ENCODE measurements around the gene CCDC17.
A peak's percentile ranks its signal among the peaks of the same experiment; 100 is the strongest.
"Not testable (repeated sequence)": the region's sequence is repeated elsewhere in the genome, so short reads cannot be mapped to it uniquely, and the experiment has no call there.

The CCDC17 gene

DNA sequence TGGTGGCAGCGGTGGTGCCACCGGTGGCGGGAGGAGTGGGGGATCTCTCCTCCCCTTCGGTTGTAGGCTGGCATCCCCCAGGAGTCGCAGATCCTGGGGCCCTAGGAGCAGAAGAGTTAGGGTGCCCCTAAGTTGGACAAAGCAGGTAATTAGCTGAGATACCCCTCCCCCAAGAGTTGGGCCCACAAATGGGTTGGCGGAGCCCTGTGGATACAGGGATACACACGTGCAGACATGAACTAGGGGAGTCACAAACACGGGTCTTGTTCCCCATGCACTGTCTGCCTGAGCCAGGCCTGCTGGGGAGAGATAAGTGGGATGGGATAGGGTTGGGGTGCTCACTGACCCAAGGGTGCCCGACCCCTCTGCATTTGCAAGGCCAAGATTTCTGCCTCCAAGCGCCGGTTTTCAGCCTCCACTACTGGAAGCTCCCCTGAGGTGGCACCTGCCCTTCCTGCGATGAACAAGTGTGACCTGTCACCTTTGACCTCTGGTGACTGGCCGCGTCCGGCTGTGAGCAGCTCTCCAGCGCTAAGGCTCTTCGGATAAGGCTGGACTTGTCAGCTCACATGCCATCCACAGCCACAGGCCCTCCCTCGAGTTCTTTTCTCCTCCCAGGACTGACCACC is 1.8 kb downstream of the CCDC17 start:
- no peak for DNase-seq (ENCODE audit: low spot score)

DNA sequence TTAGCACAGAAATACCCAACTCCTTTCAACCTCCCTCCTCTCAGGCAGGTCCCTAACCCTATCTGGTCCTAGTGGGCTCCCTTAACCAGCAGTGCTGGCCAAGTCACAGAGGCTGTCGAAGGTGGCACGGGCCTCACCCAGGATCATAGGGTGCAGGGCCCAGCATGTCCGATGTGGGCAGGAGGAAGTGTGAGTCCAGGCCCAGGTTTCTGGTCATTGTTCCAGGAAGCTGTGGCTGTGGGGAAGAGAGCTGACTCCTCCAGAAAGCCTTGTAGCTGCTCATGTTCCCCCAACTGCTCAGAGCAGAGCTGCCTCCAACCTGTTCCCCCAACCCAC is 2.4 kb downstream of the CCDC17 start:
- no peak for DNase-seq (ENCODE audit: low spot score)

GRCh38 chr1:45620588-45621500 is 3.0 kb downstream of the CCDC17 start:
- DNase-seq (ENCODE audit: low spot score) = no peak

DNA sequence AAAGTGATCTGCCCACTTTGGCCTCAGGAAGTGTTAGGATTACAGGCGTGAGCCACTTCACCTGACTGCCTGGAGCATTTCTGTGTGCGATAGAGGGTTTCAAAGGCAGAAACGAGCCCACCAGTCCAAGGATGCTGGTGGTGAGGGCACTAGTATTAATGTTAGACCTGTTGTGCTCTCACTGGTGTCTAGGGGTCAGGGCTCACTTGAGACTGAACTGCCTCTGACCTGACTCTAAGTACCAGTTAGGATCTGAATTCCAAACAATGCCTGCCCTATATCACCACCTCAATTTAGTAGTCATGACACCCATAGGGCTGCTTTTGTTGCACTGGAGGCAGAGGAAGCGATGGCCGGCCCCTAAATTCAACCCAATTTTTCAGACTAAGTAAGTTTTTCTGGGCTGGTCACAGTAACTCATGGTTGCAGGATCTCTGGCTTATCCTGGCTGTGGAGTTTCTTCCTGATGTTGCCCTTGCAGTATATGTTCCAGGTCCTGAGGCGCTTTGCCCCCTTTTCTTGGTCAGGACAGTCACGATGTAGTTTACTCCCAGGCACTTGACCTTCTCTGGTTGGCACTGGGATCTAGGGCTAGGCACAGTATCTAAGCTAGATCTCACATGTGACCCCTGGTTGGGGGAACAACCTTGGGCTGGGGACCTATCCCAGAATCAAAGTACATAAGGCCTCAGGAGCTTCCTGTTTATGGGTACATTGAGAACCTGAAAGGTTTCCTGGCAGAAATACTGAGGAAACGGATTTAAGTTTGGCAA is 4.5 kb downstream of the CCDC17 start:
- DNase-seq (ENCODE audit: low spot score) = no peak

DNA sequence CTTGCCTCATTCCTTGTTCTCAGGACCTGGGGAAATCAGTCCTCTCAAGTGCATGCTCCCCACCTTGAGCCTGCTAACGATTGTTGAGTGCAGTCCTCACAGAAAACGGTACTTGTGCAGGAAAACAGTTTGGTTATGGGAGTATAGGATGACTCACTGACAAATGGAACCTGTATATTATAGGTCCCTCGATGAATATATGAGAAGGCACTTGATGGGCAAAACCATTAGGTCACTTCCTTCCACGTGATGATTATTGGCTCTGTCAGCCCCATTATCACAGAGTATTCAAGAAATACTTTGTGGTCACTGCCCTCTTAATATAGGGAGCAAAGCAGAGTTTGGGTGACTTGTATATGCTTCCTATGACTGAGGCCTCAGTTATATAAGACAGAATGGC is 6.2 kb downstream of the CCDC17 start:
- no peak for DNase-seq (ENCODE audit: low spot score)

- no peak for DNase-seq (ENCODE audit: low spot score)
These were observed 8.0 kb downstream of the CCDC17 start for GRCh38 chr1:45615885-45616284.

GRCh38 chr1:45612941-45613579 is 10.8 kb downstream of the CCDC17 start:
- DNase-seq (ENCODE audit: low spot score) = no peak

DNA sequence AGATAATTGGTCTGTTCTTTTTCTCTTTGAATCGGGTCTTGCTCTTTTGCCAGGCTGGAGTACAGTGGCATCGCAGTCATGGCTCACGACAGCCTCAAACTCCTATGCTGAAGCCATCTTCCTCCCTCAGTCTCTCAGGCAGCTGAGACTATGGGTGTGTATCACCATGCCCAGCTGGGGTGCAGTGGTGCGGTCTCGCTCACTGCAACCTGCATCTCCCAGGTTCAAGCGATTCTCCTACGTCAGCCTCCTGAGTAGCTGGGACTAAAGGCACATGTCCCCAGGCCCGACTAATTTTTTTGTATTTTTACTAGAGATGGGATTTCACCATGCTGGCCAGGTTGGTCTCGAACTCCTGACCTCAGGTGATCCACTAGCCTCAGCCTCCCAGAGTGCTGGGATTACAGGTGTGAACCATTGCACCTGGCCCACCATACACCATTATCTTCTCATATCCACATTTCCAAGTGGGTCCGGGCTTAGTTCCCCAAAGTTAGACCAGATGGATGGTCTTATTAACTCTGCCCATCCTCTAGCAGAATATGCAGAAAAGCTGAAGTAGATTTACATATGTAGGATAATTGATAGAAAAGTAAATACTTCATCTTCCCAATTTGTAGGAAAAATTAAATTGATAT is 13.1 kb downstream of the CCDC17 start:
- no peak for DNase-seq (ENCODE audit: low spot score)

GRCh38 chr1:45608175-45609156 is 15.4 kb downstream of the CCDC17 start:
- no peak for DNase-seq (ENCODE audit: low spot score)

- DNase-seq (ENCODE audit: low spot score) = no peak
These were observed 16.3 kb downstream of the CCDC17 start for GRCh38 chr1:45607404-45608074.

- no peak for DNase-seq (ENCODE audit: low spot score)
These were observed 19.6 kb downstream of the CCDC17 start for GRCh38 chr1:45604239-45604638.

DNA sequence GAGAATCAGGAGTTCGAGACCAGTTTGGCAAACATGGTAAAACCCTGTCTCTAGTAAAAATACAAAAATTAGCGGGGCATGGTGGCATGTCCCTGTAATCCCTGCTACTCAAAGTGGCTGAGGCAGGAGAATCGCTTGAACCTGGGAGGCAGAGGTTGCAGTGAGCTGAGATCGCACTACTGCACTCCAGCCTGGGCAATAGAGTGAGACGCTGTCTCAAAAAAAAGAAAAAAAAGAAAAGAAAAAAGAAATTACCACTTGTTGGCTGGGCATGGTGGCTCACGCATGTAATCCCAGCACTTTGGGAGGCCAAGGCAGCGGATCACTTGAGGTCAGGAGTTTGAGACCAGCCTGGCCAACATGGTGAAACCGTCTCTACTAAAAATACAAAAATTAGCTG is 27.1 kb downstream of the CCDC17 start:
- DNase-seq (ENCODE audit: low spot score) = not testable (repeated sequence)

DNA sequence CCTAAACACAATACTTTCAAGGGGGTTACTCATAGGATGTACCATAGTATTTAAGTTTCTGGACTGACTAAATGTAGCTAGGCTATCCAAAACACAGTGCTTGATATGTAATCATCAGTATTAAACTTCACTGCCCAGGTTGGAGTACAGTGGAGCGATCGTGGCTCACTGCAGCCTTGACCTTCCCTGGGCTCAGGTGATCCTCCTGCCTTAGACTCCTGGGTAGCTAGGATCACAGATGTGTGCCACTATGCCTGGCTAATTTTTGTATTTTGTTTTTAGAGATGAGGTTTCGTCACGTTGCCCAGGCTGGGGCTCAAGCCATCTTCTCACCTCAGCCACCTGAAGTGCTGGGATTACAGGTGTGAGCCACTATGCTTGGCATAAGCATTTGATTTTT is 29.4 kb downstream of the CCDC17 start:
- DNase-seq (ENCODE audit: low spot score) = no peak

DNA sequence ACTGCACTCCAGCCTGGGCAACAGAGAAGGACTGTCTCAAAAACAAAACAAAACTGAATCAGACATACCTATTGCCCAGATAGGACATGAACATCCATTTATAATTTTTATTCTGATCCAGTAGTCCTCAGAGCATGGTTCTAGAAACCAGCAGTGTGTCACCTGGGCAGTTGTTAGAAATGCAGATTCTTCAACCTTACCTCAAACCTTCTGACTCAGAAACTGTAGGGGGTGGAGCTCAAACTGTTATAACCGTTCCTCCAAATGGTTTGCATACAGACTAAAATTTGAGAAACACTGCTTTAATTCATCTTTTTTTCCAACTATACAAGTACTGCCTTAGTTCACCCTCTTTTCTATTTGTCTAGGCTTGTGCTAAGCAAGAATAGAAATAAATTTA is 34.0 kb downstream of the CCDC17 start:
- DNase-seq (ENCODE audit: low spot score) = no peak

DNA sequence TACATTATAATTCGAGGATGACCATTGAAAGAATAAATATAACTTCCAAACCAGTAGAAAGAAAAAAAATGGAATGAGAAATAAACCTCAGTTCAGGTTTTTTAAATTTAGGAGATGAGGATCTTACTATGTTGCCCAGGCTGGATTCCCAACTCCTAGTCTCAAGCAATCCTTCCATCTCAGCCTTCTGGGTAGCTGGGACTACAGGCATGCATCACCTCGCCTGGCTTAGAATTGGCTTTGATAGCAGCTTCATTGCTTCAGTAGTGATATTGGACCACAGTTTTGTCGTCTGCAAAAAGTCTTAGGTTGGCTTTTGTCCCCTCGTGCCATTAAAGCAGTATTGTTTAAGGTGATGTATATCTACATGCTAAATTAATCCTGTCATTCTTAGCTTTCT is 37.1 kb downstream of the CCDC17 start:
- no peak for DNase-seq (ENCODE audit: low spot score)

- no peak for DNase-seq (ENCODE audit: low spot score)
These were observed 38.3 kb downstream of the CCDC17 start for GRCh38 chr1:45585496-45586075.

DNA sequence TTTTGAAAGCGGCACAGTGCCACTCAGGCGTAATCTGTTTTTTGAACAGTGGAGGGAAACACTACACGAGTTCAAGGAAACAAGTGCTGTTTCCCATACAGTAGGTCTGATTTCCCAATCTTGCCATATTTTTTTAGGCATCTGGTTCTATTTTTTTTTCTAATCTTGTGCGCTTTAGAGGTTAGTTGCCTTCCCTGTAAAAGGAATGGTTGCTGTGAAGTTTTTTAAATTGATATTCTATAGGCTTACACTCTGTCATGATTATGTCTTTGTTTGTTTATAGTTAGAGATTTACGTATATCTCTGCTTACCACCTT is 38.8 kb downstream of the CCDC17 start:
- no peak for DNase-seq (ENCODE audit: low spot score)

GRCh38 chr1:45584351-45585109 is 39.3 kb downstream of the CCDC17 start:
- DNase-seq (ENCODE audit: low spot score) = peak; percentile 89
